ENCODE measurements around the gene WNT1.

WNT1 gene

GRCh38 chr12:48978291-48978740 is at the start of gene WNT1:
Gene WNT1, plus strand, starts transcription at chr12:48978322. Its CDS starts 329 bp downstream, at chr12:48978651.
- no peak for DNase-seq (ENCODE audit: low read depth)

- DNase-seq (ENCODE audit: low read depth): no peak
These were observed 48.6 kb upstream of the WNT1 start for GRCh38 chr12:48929551-48929950.

- no peak for DNase-seq (ENCODE audit: low read depth)
These were observed 47.6 kb upstream of the WNT1 start for GRCh38 chr12:48930475-48930874.

GRCh38 chr12:48932878-48933277 is 45.2 kb upstream of the WNT1 start:
- DNase-seq (ENCODE audit: low read depth): no peak

GRCh38 chr12:48933664-48934311 is 44.3 kb upstream of the WNT1 start:
- DNase-seq (ENCODE audit: low read depth): no peak

- DNase-seq (ENCODE audit: low read depth): no peak
These were observed 43.8 kb upstream of the WNT1 start for GRCh38 chr12:48934312-48934706.

- peak; percentile 64 for DNase-seq (ENCODE audit: low read depth)
These were observed 41.6 kb upstream of the WNT1 start for GRCh38 chr12:48936379-48936979.

- no peak for DNase-seq (ENCODE audit: low read depth)
These were observed 41.0 kb upstream of the WNT1 start for GRCh38 chr12:48937170-48937569.

GRCh38 chr12:48938805-48939204 is 39.3 kb upstream of the WNT1 start:
- no peak for DNase-seq (ENCODE audit: low read depth)

- no peak for DNase-seq (ENCODE audit: low read depth)
These were observed 37.9 kb upstream of the WNT1 start for GRCh38 chr12:48940181-48940580.

- no peak for DNase-seq (ENCODE audit: low read depth)
These were observed 34.9 kb upstream of the WNT1 start for GRCh38 chr12:48943221-48943620.

- no peak for DNase-seq (ENCODE audit: low read depth)
These were observed 31.9 kb upstream of the WNT1 start for GRCh38 chr12:48946205-48946604.

GRCh38 chr12:48946943-48947342 is 31.2 kb upstream of the WNT1 start:
- DNase-seq (ENCODE audit: low read depth): no peak

- DNase-seq (ENCODE audit: low read depth): no peak
These were observed 30.4 kb upstream of the WNT1 start for GRCh38 chr12:48947727-48948126.

GRCh38 chr12:48952691-48953090 is 25.4 kb upstream of the WNT1 start:
- no peak for DNase-seq (ENCODE audit: low read depth)

GRCh38 chr12:48954061-48954460 is 24.1 kb upstream of the WNT1 start:
- DNase-seq (ENCODE audit: low read depth): no peak

GRCh38 chr12:48954841-48955501 is 23.2 kb upstream of the WNT1 start:
- DNase-seq (ENCODE audit: low read depth): no peak

- peak; percentile 98 for DNase-seq (ENCODE audit: low read depth)
These were observed 21.6 kb upstream of the WNT1 start for GRCh38 chr12:48956279-48957140.

GRCh38 chr12:48957141-48958048 is 20.7 kb upstream of the WNT1 start, which contains the start of gene ARF3:
Gene ARF3, minus strand, starts transcription at chr12:48957487. Its CDS starts 16,392 bp downstream, at chr12:48941095.
- DNase-seq (ENCODE audit: low read depth): peak; percentile 83

- DNase-seq (ENCODE audit: low read depth): no peak
These were observed 20.1 kb upstream of the WNT1 start for GRCh38 chr12:48958049-48958388.

GRCh38 chr12:48960834-48961233 is 17.3 kb upstream of the WNT1 start:
- no peak for DNase-seq (ENCODE audit: low read depth)
